ENCODE results near the gene MICAL3. TPM values are rescaled to one million over a fixed set of nuclear protein-coding genes. Genes with fewer than 3 reads are reported as not detected.

The MICAL3 gene
- total and polyA plus RNA-seq, 2 of the 8 experiments (the other 6 are each of a cell fraction or from before 2014, with no cell fraction given) = 8.3 to 41.8 TPM

DNA sequence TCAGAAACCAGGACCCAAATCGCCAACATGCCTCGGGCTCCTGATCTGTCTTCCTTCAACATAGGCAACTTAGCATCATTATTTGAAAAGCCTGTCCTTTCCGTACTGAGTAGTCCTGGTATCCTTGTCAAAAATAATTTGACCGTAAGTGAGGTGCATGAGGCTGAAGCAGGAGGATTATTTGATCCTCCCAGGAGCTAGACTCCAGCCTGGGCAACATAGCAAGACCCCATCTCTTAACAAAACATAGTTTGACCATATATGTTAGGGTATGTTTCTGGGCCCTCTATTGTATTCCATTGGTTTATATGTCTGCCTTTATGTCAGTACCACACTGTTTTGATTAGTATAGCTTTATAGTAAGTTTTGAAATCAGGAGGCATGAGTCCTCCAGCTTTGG lies 112.5 kb downstream of the MICAL3 start:
- DNase-seq (ENCODE audit: low read depth in 1 of 2, low spot score in 2 of 2) (no peak), FAIRE-seq (no peak)
- Histone ChIP-seq H3K18ac (ENCODE audit: extremely low read depth, low read length) (no peak overlapping the region), H3K14ac (ENCODE audit: insufficient read length) (no peak overlapping the region), H4K20me1 (replicated peaks in 1 of 2; ENCODE audit: control insufficient read depth in 1 of 2, insufficient read depth in 2 of 2, low read length in 2 of 2) (peaks cover 0 to 24% of the 10 kb centered on the region in 2 experiments), H3K4ac (replicated peaks; ENCODE audit: insufficient read length, low read depth, low read length) (no peak overlapping the region), H3K27ac (ENCODE audit: low read depth, low read length) (no peak overlapping the region), H3K23me2 (ENCODE audit: low read depth, low read length) (no peaks in the 10 kb centered on the region; the same call in 1 of the 2 replicates), H3K36me3 (ENCODE audit: control insufficient read depth in 2 of 4, insufficient read depth in 4 of 4, low read length in 3 of 4) (no peaks in the 10 kb centered on the region), H2BK15ac (ENCODE audit: low read length) (no peak overlapping the region), H4K8ac (ENCODE audit: extremely low read depth, insufficient read depth, low read length) (no peak overlapping the region), H3K23ac (ENCODE audit: insufficient read length) (no peak overlapping the region), H2BK20ac (ENCODE audit: low read length) (no peak overlapping the region), H3K27me3 (replicated peaks in 1 of 4; ENCODE audit: control insufficient read depth in 3 of 4, extremely low read depth in 1 of 4, insufficient read depth in 3 of 4, low read length in 3 of 4) (no peaks in the 10 kb centered on the region), H4K5ac (ENCODE audit: insufficient read length, low read depth, low read length) (no peak overlapping the region), H2AK5ac (ENCODE audit: low read depth, low read length) (no peak overlapping the region), H4K91ac (replicated peaks; ENCODE audit: insufficient read length, low read length) (no peak overlapping the region), H3K56ac (replicated peaks; ENCODE audit: insufficient read length, low read depth, low read length) (no peak overlapping the region), H3K79me1 (ENCODE audit: low read depth, low read length) (peaks cover 9% of the 10 kb centered on the region; the same call in 1 of the 2 replicates), H3K4me3 (ENCODE audit: extremely low read depth in 1 of 4, insufficient read depth in 2 of 4, low read depth in 3 of 4, low read length in 4 of 4) (no peak overlapping the region), H3K4me2 (ENCODE audit: insufficient read depth in 1 of 2, low read depth in 2 of 2, low read length in 2 of 2) (no peak overlapping the region), H3K4me1 (replicated peaks in 1 of 4; ENCODE audit: control insufficient read depth in 3 of 4, insufficient read depth in 4 of 4, low read length in 3 of 4) (peaks cover 0 to 9% (median 6%) of the 10 kb centered on the region in 4 experiments; a peak in 4 of 7 replicates), H3K79me2 (ENCODE audit: control insufficient read depth in 1 of 2, insufficient read depth in 2 of 2, low read length in 2 of 2) (peaks cover 0 to 38% of the 10 kb centered on the region in 2 experiments; a peak in 2 of 4 replicates), H2AFZ (ENCODE audit: low read length) (no peak overlapping the region), H2BK5ac (ENCODE audit: low read depth, low read length) (no peak overlapping the region), H2BK12ac (ENCODE audit: low read depth, low read length) (no peak overlapping the region), H3K9ac (replicated peaks in 1 of 4; ENCODE audit: extremely low read depth in 1 of 4, low read depth in 3 of 4, low read length in 3 of 4) (no peak overlapping the region), H3K9me3 (ENCODE audit: insufficient read depth in 2 of 2, low read depth in 1 of 2, low read length in 1 of 2) (no peaks in the 10 kb centered on the region), H2BK120ac (replicated peaks; ENCODE audit: low read depth, low read length) (no peak overlapping the region)
- WGBS, 2 experiments (ENCODE audit: extremely low coverage in 1 of 2, insufficient coverage in 1 of 2, insufficient read length in 1 of 2, insufficient replicate concordance in 2 of 2, low coverage in 1 of 2, low lambda C conversion rate in 2 of 2, missing lambda C conversion rate in 1 of 2) = 85% methylated on average over 4 of the region's 4 CpGs; no CpG with 5 or more reads in 1 of the 2 experiments
- POLR2A ChIA-PET (ENCODE audit: partially characterized antibody) = interaction anchor here (1.1 kb wide), 1 partner anchor 30 kb away, joined by 3 read pairs; no protein-coding TSS in a partner anchor
- CTCF ChIA-PET (ENCODE audit: partially characterized antibody) = interaction anchor here (0.6 to 1.7 kb wide), 6 partner anchors 9 to 221 kb away, joined by 3 to 5 read pairs (median 3); no protein-coding TSS in a partner anchor
- no peak for TF ChIP-seq CHD1 (IDR thresholded peaks at IDR 0.05; ENCODE audit: low read depth, low read length)
- TF ChIP-seq RFX5 (IDR thresholded peaks at IDR 0.05; ENCODE audit: borderline replicate concordance, low read depth, low read length) = no peak
- TF ChIP-seq CHD2 (IDR thresholded peaks at IDR 0.05; ENCODE audit: low read length) = no peak
- TF ChIP-seq KDM1A (IDR thresholded peaks at IDR 0.05; ENCODE audit: borderline replicate concordance, low read length) = no peak
- TF ChIP-seq ATF2 (IDR thresholded peaks at IDR 0.05; ENCODE audit: low read length) = no peak
- TF ChIP-seq TAF1 (IDR thresholded peaks at IDR 0.05; ENCODE audit: low read depth, low read length) = no peak
- no peak for TF ChIP-seq SRF (IDR thresholded peaks at IDR 0.05; ENCODE audit: low read depth, low read length)
- no peak for TF ChIP-seq ZNF274 (IDR thresholded peaks at IDR 0.05; ENCODE audit: borderline replicate concordance, extremely low read depth, low read length)
- no peak for TF ChIP-seq RBBP5 (IDR thresholded peaks at IDR 0.05; ENCODE audit: borderline replicate concordance, low read depth, low read length)
- TF ChIP-seq, protein P1, sequence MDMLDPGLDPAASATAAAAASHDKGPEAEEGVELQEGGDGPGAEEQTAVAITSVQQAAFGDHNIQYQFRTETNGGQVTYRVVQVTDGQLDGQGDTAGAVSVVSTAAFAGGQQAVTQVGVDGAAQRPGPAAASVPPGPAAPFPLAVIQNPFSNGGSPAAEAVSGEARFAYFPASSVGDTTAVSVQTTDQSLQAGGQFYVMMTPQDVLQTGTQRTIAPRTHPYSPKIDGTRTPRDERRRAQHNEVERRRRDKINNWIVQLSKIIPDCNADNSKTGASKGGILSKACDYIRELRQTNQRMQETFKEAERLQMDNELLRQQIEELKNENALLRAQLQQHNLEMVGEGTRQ (IDR thresholded peaks at IDR 0.05; ENCODE audit: low read length) = no peak
- no peak for TF ChIP-seq ATF3 (IDR thresholded peaks at IDR 0.05; ENCODE audit: insufficient read depth, low read depth, low read length)
